CD4-positive, alpha-beta T cell treated with Interferon alpha-2 for 1 hour (primary cell): ENCODE results near the gene WWC2.
"Not testable (repeated sequence)": the region's sequence is repeated elsewhere in the genome, so short reads cannot be mapped to it uniquely, and the experiment has no call there.

Experiments used
- DNase-seq, 2 donors: peaks; one replicate each; pipeline ENCODE4 v3.0.0-alpha.2; 2020 to 2022

The WWC2 gene

DNA sequence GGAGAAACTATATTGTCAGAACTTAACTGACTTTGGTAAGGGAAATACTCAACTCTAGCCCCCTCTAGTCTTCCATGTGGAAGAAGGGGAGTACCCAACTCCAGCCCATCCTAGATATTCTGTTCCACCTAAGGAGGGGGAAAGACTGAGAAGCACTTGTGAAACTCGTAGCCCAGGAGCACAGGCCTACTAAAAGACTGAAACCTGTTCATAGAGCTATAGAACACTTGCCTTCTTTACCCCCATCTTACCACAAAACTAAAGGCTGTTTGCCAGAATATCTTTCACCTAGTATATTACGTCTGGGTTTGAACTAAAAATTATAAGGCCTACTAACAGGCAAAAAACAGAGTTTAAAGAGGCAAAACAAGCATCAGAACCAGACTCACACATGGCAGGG, 205.5 kb downstream of the WWC2 start:
- no peak for DNase-seq

DNA sequence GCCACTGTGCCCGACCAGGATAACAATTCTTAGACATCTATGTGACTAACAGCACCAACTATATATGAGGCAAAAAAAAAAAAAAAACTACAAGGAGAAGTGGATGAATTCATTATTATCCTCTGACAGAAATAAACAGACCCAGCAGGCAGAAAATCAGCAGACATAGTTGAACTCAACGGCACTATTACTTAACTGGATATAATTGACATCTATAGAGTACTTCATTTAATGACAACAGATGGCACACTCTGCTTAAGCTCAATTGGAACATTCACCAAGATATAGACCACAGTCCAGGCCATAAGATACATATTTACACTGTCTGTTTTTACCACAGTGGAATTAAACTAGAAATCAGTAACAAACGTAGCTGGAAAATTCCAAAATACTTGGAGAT, 207.8 kb downstream of the WWC2 start:
- no peak for DNase-seq

DNA sequence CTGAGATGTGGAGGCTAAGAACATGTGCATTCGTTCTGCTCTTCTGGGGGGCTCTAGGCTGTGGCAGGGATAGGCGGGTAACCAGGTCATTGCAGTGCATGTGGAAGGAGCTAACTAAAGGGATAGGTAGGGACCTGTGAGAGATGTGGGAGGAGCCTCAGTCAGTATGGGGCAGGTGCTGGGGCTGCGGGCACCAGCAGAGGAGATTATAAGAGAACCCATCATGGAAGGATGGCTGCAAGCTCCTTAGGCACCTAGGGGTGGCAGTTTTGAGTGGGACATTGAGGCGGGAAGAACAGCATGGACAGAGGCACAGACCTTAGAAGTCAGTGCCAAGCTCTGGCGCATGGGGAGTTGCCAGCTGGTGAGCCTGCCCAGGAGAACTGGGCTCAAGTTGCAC, 213.8 kb downstream of the WWC2 start:
- no peak for DNase-seq

DNA sequence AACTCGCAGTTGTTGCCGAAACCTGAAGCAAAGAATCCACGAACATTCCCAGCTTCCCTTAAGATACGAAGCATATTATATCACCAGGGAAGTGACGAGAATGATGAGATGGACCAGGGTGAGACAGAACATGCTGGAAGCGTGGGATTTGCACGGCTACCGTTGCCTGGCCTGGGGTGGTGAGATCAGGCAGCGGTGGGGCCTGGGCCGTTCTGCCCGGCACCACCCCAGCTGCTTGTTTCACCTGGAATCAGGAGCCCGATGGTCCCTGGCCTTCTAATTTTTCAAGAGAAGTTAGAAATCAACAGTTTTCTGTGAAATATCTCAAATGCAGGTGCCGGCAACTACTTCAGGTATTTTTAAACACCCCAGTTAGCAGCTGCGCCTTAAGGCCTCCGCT, 215.3 kb downstream of the WWC2 start:
- no peak for DNase-seq

DNA sequence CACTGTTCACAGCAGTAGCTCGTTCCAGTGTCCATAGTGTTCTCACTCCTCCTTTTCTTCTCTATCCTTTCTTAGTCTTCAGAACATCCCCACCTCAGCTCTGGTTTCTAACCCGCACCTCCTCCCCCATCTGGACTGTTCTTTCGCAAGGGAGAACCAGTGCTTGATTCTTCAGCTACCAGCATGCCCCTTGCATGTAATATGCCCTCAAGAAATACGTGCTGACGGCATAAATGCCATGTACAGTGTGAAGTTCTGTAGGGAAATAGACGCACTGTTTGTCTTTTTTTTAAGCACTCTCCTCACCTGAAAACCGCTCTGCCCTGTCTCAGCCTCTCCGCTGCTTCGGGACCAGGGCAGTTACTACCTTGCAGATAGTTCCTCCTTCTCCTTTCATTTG, 215.7 kb downstream of the WWC2 start:
- no peak for DNase-seq

DNA sequence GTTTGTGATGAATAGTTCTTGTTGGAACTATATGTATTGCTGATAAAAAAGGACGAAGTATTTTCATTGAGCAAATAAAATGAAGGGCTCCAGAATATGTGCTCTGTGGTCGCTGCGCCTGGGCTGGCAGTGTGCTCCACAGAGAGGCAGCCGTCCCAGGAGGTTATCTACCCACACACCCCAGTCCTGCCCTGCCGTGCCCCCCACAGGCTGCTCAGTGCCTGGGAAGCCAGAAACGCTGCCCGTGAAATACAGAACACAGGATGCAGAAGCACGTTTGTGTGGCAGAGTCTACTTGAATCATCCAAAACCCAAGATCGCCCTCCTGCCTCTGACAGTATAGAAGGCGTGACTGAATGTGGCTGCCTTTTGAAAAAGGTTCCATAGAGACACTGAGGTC, 219.6 kb downstream of the WWC2 start:
- DNase-seq, result no peak

DNA sequence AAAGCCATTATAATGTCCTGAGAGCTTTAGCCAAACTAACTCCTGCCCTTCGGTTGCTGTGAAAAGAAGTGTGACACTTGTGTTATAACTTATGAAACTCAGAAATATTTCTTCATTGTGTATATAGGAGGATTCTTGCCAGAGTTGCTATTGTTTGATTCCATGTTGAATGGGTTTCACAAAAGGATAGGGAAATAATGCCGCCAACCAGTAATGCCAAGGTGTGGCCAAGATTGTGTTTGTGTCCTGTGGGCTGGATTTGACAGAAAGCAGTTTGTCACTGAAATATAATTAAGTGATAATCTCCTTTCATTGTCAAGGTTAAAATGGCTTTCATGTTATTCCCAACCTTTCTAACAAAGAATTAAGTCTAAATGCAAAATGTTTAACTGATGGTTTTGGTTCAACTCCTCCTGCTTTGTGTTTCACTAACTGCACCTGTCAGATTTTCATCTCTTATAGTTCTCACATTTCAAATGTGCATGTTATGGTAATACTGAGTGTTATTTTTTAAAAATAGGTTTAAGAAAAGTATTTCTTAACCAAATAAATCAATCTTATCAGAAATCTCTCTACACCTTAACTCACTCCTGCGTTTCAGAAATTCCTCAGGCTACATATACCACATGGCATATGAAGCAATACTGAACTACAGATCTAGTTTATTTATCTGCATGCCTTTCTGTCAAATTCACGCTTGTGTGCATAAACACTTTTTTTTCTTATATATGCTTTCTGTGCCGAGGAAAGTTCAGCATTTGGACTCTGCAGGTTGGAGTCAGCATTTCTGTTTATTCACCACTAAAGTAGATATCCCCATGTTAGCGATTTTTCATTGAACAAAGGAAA, 221.4 kb downstream of the WWC2 start, which contains the start of gene CLDN22:
Gene CLDN22, minus strand, starts transcription at position 66 of the 849 bp plus-strand sequence. Its CDS starts 58 bp downstream, at position 8.
- no peak for DNase-seq

DNA sequence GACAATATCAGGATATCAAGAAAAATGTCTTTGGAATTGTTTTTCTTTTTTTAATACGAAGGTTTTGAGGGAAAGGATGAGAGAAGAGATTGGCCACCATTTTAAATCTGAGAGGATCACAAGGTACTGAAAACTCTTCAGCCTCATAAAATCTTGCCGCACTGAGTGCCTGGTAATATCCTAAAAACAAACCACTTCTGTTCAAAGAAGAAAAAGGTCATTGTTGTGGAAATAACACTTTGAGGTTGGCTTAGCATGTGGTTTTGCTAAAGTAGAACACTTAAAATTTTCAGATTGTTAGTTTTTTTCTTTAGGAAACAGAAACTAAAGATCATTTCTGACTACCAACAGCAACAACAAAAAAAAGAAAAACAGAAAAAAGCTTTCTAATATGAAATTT, 222.0 kb downstream of the WWC2 start:
- DNase-seq, result peak in 1 of 2 donors; percentile 31

DNA sequence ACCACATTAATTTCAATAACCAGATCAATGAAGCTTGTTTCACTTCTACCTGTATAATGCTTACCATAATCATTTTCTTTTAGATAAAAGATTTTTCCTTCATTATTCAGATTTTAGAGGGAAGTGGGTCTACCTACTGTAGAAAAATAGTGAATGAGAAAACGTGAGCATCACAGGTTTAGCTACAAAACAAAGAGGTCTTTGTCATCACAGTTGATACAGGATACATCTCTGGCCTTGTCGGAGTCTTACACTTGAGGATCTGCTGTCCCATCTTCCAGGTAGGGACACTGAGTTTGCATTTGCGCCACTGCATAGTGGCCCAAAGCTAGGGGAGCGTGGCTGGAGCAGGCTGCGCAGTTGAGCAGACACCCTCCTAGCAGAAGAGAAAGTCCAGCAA, 222.5 kb downstream of the WWC2 start:
- no peak for DNase-seq

DNA sequence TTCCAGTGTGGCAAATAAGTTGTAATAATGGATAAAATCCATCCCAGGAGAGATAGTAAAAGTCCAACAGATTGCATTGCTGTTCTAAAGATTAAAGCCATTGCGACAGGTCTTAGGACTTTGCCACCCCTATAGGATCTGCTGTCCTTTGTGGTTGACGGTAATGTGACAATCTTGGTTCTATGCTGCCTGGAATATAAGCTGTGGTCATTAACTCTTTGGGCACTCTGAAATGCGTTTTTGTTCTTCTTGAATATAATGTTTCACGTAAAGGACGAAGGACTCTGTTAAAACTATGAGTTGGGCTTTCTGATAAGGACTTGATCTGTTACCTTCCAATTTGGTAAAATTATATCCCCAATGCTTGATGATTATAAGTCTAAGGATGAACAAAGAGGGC, 223.3 kb downstream of the WWC2 start, which contains the start of gene CLDN24:
Gene CLDN24, minus strand, starts transcription at position 101 of the 400 bp plus-strand sequence. Its CDS starts 0 bp downstream, at position 101.
- no peak for DNase-seq

DNA sequence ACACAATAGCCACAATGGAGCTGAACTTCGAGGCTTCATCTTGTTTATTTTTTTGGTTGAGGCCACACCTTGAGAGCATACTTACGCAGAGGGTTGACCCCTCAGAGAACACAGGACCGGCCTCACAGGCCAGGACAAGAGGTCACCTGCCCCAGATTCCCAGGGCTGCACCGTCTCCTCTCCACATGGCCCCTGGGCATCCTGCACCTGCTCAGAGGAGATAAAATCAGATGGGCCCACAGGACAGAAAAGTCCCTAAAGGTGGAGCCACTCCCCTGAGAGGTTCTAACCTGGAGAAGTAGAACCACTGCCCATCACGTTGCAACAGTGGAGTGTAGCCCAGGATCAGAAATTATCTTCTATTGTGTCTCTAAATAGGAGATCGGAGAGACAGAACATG, 224.2 kb downstream of the WWC2 start:
- no peak for DNase-seq

DNA sequence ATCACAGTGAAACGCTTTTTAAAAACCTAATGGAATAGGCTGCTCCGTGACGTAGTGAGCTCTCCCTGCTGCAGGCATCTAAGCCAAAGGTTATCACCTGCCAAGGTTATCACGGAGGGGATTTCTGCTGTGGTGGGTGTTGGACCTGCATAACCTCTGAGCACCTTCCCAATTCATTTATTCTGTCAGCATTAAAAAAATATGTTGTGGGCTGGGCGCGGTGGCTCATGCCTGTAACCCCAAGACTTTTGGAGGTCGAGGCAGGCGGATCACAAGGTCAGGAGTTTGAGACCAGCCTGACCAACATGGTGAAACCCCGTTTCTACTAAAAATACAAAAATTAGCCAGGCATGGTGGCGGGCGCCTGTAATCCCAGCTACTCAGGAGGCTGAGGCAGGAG, 225.0 kb downstream of the WWC2 start:
- not testable (repeated sequence) for DNase-seq

DNA sequence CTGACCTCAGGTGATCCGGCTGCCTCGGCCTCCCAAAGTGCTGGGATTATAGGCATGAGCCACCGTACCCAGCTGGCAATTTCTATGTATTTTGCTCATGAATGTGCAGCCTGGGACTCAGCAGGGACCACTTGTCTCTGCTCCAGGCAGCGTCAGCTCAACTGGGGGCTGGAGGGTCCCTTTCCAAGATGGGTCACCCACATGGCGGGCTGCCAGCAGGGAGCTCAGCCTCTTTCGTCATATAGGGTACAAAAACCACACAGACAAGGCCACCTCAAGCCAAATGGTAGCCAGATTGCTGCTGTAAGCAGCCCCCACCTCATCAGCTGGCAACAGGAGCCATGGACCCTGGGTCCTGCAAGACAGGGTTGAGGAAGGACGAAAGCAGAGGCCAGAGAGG, 225.6 kb downstream of the WWC2 start:
- no peak for DNase-seq

DNA sequence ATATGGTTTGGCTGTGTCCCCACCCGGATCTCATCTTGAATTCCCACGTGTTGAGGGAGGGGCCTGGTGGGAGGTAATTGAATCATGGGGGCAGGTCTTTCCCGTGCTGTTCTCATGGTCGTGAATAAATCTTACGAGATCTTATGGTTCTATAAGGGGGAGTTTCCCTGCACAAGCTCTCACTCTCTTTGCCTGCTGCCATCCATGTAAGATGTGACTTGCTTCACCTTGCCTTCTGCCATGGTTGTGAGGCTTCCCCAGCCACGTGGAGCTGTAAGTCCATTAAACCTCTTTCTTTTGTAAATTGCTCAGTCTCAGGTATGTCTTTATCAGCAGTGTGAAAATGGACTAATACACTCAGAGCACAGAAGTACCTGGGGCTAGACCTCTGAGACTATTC, 227.3 kb downstream of the WWC2 start:
- not testable (repeated sequence) for DNase-seq

DNA sequence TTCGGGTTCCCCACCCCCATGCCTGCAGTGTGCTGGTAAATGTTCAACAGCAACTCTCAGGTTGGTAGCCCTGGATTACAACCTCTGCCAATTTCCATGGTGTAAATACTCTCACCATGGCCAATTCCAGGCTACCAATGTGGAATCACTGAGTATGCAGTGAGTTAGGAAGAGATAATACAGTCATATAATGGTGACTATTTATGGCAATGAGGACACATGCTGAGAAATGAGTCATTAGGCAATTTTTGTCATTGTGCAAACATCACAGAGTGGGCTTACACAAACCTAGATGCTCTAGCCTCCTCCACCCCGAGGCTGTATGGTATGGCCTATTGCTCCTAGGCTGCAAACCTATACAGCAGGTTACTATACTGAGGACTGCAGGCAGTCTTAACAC, 227.8 kb downstream of the WWC2 start:
- no peak for DNase-seq

DNA sequence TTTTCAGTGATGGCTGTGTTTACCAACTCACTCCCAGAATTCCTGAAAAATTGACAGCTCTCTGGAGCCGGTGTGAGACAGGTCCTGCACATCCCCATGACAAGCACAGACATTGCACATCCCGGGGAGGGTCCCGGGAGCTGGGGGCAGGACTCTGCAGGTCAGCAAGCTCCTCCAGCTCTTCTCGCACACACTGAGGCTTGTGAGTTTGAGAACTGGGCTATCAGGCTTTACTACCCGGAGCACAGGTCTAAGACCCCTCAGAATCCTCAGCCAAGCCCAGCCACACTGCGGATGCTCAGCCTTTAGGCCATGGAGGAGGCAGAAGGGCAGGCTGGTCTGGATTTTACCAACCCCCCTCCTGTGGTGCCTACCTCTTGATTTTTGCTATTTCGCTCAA, 228.8 kb downstream of the WWC2 start:
- no peak for DNase-seq

DNA sequence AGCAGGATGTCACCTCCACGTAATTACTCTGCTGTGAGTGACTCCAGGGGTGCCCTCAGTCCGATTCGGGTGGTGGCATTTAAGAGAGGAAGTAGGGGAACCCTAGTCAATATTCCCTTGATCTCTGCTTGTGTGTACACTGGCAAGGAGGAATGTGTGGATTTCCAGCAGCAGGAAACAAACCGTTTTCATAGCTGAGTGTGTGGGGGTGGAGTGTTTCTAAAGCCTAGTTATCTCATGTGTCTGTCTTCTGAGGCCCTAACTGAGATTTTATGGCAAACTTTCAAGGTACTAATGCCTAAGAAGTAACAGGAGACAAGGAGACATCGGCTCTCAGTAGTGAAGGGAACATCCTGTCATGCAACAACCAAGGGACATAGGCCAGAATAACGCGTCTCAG, 229.8 kb downstream of the WWC2 start:
- DNase-seq, result no peak

DNA sequence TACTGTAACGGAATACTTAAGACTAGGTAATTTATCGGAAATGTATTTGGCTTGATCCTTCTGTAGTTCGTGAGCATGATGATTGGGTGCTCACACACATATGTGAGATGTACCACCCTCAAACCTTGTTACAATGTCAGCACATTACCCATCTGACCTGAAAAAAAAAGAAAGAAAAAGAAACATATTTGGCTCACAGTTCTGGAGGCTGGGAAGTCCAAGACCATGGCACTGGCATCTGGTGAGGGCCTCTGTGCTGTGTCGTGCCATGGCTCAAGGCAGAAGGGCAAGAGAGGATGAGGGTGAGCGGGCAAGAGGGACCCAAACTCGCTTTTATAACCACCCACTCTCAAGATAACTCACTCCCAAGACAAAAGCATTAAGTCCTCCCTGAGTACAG, 230.2 kb downstream of the WWC2 start:
- DNase-seq, result no peak

DNA sequence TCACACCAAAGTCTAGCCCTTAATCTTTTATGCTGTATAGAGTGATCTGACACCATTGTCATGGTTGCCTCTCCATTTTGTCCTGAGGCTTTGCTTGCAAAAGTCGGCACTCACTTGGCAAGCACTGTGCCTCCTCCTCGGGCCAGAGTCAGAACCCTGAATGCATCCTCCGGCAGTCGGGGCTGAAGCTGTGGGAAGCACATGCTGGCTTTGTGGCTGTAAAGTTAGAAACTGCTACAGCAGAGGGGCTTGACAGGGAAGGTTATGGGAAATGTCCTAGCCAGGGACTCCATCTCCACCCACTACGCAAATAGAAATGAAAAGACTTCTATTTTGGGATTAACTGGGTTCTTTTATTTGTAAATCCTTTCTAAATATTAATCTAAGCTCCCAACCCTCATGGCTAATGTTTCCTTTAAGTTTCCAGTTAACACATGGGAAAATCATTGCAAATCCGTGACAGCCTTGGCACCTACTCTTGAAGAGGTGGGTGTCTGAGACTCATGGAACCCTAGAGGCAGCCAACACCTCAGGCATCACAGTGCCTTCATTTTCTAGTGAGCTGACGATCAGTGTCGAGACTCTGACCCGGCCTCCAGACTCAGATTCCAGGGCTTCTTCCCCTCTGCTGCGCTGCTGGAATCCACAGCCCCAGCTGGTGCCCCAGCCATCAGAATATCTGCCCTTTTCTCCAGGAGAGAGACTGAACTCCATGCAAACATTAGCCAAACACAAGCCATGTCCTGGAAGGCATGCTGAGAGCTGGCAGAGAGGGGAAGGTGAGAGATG, 231.1 kb downstream of the WWC2 start:
- DNase-seq, result no peak

DNA sequence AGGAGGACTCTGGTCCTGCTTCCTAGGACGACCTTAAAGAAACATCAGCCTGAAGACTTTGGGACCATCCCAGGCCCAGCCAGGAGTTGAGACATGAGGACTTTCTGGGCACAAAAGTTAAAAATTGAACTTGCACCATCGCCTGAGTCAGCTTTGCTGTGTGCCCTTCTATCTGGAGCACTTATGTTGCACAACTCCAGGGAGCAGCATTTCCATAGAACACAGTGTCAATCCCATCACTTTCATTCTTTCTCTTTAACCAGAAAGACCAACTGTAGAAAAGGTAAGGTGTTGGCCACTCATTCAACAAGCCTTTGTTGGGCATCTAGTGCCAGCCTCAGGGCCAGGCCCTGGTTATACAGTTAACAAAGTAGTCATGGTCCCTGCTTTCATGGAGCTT, 231.8 kb downstream of the WWC2 start:
- no peak for DNase-seq

DNA sequence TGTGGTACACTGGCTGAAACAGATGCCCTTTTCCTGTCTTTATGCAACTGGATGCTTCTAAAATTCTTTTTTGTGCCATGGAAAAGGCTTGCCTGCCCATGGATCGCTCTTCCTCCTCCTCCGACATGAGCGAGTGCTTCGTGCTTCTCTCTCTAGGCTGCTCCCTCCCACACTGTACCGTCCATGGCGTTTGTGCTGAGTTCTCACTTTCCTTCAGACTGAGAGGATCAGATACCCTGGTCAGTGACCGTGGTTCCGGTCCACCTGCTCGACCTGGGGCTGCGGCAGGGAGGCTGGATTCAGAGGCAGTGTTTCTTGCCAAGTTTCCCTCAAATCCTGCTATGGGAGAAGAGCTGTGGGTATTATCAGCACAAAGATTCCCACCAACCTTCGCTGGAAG, 233.4 kb downstream of the WWC2 start:
- DNase-seq, result no peak

DNA sequence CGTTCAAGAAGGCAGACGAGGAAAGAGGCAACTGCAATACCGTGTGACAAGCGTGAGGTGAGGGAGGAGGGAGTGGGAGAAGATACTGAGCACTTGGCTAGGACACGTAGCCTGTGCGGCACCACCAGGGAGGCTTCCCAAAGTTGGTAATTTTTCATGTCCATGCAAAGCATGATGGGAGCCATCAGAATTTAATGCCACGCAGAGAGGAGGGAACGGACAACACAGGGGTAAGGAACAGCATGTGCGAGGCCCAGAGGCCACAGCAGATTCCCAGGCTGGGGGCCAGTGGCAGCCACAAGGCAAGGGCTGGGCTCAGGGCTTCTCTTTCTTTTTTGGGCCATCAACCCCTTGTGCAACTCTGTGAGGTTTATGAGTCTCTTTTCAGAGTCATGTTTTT, 234.1 kb downstream of the WWC2 start:
- DNase-seq, result no peak

DNA sequence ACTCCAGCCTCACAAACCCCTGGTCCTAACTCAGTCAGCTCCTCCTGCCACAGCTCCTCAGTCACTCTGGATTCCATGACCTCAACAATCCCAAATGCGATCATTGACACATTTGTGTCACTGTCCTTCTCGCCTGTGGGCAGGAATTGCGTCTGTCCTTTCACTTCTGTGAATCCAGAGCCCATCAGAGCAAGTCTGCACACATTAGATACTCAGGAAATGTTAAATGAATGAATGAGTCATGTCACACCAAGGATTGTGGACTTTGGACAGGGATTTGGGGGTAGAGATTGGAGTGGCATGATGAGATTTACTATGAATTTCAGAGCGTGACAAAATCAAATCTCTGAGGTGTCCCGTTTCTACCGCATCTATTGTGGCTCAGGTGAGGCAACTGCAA, 234.9 kb downstream of the WWC2 start:
- DNase-seq, result no peak

DNA sequence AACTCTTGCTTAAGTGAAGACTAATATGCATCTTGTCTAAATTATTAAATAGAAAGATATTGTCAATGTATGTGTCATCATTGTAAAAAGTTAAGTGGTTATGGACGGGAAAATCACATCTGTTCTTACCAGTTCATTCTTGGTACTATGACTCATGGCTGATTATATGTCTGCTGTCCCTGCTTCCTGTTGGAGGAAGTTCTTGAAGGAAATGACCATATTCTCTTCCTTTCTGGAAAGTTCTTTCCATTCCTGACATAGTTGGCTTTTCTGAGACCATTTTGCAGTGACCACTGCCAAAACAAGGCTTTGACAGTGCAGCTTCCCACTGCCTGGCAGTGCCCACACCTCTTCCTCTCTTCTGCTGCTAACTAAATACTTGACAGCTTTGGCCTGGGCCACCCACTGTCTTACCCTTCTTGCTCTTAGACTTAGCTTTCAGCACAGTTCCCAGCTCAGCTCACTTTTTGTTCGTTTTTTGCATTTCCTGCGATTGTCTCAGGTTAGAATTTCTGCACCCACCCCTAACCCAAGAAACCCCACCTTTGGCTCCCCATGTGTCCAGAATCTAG, 236.4 kb downstream of the WWC2 start:
- DNase-seq, result no peak
